ENCODE measurements around the gene MAGOH.
"Not testable (repeated sequence)": the region's sequence is repeated elsewhere in the genome, so short reads cannot be mapped to it uniquely, and the experiment has no call there.

Gene MAGOH

DNA sequence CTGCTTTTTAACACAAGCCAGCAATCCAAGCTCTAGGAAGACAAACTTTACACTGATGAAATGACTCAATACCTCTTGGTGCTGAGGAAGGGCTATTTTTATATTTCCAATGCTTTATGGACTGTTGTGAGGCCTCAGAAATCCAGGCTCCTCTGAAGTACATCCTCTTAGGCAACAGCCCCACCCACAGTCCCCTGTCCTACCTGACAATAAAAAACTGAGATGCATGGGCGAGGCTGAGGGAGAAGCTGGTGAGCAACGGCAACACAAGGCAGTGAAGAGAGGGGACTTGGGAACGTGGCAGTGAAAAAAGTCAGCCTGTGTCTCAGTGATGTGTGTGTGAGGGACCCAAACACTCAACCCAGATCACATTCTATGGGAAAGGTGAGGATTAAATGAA is 51.8 kb downstream of the MAGOH start:
- DNase-seq (ENCODE audit: low read depth): no peak

DNA sequence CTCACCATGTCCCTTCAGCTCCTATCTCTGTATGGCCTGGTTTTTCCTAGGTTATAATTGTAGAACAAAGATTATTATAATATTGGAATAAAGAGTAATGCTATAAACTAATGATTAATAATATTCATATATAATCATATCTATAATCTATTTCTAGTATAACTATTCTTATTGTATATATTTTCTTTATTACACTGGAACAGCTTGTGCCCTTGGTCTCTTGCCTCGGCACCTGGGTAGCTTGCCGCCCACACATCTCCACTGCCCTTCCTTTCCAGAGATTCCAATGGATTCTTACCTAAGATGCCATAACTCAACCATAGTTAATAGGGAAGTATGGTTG is 52.4 kb downstream of the MAGOH start:
- DNase-seq (ENCODE audit: low read depth): not testable (repeated sequence)

DNA sequence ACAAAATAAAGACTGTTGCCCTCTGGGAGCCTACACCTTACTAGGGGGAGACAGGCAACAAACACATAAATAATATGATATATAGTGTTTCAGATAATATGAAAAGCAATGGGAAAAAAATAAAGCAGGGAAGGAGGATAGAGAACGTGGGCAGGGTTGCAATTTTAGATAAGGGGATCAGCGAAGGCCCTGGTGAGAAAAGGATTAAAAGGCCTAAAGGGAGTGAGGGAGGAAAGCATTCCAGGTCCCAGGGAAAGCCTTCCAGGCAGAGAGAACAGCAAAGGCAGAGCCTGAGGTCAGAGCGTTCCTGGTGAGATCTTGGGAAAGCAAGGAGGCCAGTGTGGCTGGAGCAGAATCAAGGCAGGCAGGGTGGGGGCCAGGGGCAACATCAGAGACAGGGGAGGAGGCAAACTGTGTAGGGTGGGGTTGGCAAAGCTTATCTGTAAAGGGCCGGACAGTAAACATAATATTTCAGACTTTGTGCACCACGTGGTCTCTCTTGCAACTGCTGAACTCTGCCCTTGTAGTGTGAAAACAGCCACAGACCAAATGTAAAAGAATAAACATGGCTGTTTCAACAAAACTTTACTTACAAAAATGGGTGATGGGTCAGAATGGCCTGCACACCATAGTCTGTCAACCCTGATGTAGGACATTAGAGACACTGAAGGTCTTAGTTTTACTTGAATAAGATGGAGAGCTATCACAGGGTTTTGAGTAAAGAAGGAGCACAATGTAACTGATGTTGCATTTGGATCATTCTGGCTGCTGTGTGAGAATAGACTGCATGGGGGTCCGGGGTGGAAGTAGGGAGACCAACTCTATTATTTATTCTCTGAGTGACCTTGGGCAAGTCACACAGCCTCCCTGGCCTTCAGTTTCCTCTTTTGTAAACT is 55.0 kb downstream of the MAGOH start:
- DNase-seq (ENCODE audit: low read depth): no peak

DNA sequence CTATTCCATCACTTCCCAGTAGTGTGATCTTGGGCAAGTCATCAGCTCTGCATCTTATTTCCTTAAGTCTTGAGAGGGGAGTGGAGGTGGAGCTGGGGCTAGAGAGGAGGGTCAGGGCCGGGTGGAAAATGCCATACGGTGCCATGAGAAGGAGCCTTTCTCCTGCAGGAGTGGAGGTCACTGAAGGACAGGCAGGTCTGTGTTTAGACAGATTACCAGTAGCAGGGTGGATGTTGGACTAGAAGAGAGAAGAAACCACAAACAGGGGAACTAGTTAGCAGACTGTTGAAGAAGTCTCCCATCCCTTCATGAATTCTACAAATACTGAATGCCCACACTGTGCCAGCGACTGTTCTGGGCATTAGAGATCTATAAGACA is 55.6 kb downstream of the MAGOH start:
- DNase-seq (ENCODE audit: low read depth): no peak

DNA sequence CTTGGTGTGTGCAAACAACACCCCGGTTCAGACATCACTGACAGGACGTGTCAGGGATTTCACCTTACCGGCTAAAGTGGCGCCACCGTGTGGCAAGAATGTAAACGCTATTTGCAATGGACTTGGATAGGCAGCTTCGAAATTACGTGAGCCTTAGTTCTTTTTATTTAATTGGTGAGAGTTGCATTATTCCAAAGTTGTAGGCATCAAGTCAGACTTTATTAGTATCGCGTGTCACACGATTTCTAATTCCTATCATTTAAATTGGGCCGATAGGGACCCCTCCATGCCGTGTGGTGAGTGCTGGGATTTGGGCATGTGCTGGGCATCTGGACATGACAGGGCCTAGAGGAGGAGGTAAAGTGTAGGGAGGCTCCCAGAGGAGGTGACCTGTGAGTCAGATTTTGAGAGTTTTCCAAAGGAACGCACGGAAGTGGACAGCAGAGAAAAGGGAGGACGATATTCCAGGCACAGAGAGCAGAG is 56.2 kb downstream of the MAGOH start:
- DNase-seq (ENCODE audit: low read depth): peak; percentile 72

DNA sequence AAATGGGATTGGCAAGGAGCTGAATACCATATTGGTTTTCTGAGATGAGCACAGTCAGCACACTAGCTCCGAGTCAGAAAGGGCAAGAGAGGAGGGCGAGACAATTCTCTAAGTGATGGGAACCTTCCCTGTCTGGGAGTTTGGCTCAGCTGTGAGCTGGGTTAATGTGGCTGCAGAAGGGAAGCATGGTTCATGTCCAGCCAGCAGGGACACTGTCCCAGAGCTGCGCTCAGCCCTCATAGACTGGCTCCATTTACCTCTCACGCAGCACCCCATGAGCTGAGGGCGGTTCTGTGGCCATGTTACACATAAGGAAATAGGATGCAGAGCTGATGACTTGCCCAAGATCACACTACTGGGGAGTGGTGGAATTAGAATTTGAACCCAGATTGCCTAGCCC is 57.4 kb downstream of the MAGOH start:
- no peak for DNase-seq (ENCODE audit: low read depth)

DNA sequence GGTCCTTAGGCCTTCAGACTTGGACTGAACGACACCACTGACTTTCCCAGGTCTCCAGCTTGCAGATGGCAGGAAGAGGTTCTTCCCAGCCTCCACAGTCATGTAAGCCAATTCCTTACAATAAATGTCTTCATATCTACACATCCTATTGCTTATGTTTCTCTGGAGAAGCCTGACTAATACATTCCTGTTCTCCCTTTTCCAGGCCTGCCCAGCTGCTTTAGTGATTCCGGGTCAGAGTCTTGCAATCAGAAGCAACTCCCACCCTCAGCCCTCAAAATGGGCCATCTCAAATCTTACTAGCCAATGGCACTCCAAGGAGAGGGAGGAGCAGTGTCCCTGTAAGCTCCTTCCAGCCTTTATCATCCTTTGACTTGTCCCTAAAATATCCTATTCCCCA is 58.1 kb downstream of the MAGOH start:
- DNase-seq (ENCODE audit: low read depth): no peak
